ENCODE data around the gene GGA2.

GGA2 gene, protein sequence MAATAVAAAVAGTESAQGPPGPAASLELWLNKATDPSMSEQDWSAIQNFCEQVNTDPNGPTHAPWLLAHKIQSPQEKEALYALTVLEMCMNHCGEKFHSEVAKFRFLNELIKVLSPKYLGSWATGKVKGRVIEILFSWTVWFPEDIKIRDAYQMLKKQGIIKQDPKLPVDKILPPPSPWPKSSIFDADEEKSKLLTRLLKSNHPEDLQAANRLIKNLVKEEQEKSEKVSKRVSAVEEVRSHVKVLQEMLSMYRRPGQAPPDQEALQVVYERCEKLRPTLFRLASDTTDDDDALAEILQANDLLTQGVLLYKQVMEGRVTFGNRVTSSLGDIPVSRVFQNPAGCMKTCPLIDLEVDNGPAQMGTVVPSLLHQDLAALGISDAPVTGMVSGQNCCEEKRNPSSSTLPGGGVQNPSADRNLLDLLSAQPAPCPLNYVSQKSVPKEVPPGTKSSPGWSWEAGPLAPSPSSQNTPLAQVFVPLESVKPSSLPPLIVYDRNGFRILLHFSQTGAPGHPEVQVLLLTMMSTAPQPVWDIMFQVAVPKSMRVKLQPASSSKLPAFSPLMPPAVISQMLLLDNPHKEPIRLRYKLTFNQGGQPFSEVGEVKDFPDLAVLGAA

GRCh38 chr16:23510164-23510914 is at the start of gene GGA2:
TSS of gene GGA2 (minus strand) at chr16:23510494. CDS start at chr16:23510411, 83 bp downstream.
- peak; percentile 80 for TF ChIP-seq POLR2A (IDR thresholded peaks at IDR 0.05; ENCODE audit: extremely low read depth, insufficient read length)
- TF ChIP-seq MAX (IDR thresholded peaks at IDR 0.05; ENCODE audit: low read depth, low read length) = peak; percentile 88
- TF ChIP-seq, protein P1, sequence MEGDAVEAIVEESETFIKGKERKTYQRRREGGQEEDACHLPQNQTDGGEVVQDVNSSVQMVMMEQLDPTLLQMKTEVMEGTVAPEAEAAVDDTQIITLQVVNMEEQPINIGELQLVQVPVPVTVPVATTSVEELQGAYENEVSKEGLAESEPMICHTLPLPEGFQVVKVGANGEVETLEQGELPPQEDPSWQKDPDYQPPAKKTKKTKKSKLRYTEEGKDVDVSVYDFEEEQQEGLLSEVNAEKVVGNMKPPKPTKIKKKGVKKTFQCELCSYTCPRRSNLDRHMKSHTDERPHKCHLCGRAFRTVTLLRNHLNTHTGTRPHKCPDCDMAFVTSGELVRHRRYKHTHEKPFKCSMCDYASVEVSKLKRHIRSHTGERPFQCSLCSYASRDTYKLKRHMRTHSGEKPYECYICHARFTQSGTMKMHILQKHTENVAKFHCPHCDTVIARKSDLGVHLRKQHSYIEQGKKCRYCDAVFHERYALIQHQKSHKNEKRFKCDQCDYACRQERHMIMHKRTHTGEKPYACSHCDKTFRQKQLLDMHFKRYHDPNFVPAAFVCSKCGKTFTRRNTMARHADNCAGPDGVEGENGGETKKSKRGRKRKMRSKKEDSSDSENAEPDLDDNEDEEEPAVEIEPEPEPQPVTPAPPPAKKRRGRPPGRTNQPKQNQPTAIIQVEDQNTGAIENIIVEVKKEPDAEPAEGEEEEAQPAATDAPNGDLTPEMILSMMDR (IDR thresholded peaks at IDR 0.05; ENCODE audit: low read depth, low read length) = no peak
- peak; percentile 51 for TF ChIP-seq MYC (IDR thresholded peaks at IDR 0.05; ENCODE audit: low read depth, low read length)
- H3K4me3 ChIP-seq (ENCODE audit: low read depth, low read length) = peak within 1 kb of the TSS; percentile 95
- peak; percentile 84 for DNase-seq (ENCODE audit: low read depth)

DNA sequence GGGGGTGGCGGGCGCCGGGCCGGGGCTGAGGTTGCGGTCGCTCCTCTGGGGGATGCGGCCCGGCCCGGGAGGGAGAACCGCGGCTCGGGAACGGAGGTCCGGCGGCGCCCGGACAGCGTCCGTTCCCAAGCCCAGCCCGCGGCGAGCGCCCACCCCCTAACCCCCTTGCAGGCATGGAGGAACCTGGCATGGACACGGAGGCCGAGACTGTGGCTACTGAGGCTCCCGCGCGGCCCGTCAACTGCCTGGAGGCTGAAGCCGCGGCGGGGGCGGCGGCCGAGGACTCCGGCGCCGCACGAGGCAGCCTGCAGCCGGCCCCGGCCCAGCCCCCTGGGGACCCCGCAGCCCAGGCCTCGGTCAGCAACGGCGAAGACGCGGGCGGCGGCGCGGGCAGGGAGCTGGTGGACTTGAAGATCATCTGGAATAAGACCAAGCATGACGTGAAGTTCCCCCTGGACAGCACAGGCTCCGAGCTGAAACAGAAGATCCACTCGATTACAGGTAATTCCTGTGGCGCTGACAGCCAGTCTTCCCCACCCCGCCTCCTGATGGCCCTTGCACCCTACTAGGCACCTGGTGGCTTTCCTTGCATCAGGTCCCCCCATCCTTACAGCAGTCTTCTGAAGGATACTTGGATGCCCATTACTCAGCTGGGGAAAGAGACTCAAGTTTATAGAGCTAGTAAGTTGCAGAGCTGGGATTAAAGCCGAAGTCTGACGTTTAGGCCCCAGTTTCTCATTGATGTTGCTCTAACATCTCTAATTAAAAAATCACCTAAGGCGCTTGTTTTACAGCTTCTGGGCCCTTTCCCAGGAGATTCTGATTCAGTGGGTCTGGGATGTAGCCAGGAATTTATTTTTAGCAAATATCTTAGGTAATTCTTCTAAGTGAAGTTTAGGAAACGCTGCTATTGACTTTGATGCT is 47.7 kb upstream of the GGA2 start:
- peak overlapping the region; percentile 97 for H3K4me3 ChIP-seq (ENCODE audit: low read depth, low read length)
- TF ChIP-seq POLR2A (IDR thresholded peaks at IDR 0.05; ENCODE audit: extremely low read depth, insufficient read length) = no peak
- TF ChIP-seq, protein P1 (IDR thresholded peaks at IDR 0.05; ENCODE audit: low read depth, low read length) = no peak
- no peak for TF ChIP-seq MAX (IDR thresholded peaks at IDR 0.05; ENCODE audit: low read depth, low read length)
- TF ChIP-seq MYC (IDR thresholded peaks at IDR 0.05; ENCODE audit: low read depth, low read length) = no peak
- DNase-seq (ENCODE audit: low read depth) = no peak

DNA sequence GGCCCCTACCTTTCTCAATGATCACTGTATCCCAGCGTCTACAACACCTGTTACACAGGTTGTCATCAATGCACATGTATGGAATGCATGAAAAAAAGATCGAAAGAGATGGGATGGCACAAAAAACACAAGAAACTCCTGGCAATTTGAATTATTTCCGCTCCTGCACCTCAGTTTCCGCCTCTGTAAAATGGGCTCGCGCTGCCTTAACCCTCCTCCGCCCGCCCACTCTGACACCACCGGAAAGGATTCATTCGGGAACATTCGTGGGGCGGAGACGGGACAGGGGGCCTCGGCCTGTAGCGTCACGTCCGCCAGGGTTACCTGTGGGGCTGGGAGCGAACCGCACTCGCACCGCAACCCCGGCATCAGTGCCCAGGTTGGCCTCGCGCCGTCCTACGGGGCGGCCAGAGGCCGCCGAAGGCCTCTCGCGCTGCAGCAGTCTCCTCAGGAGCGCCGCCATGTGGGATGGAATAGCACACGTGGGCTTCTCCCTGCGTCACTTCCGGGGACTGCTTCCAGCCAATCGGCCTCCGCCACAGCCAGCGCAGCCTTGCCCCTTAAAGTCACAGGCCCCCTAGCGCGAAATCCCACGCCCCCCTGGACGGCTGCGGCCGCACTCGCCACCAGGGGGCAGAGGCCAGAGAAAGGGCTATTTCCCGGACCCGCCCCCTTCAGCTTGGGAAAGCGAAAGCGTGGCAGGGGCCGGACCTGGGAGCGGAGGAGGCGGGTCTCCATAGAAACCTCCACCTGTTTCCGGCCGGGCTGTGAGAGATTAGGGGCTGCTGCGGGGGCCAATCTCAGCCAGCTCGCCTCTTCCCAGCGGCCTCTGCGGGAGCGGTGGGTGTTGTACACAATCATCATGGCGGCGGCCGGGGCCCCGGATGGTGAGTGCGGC is 46.8 kb upstream of the GGA2 start, which contains the start of the genes EARS2 and UBFD1:
Gene EARS2 (minus strand): TSS at position 470 of the 898 bp plus-strand sequence. CDS start 7 bp downstream, at position 463.
Gene UBFD1 (plus strand): TSS at position 847 of the 898 bp plus-strand sequence. CDS start 16 bp downstream, at position 863.
- H3K4me3 ChIP-seq (ENCODE audit: low read depth, low read length) = peak within 1 kb of the TSS; percentile 97
- TF ChIP-seq MAX (IDR thresholded peaks at IDR 0.05; ENCODE audit: low read depth, low read length) (peak; percentile 99), MYC (IDR thresholded peaks at IDR 0.05; ENCODE audit: low read depth, low read length) (peak; percentile 99), POLR2A (IDR thresholded peaks at IDR 0.05; ENCODE audit: extremely low read depth, insufficient read length) (peak; percentile 51)
- TF ChIP-seq, protein P1 (IDR thresholded peaks at IDR 0.05; ENCODE audit: low read depth, low read length) = peak; percentile 63
- peak; percentile 98 for DNase-seq (ENCODE audit: low read depth)

DNA sequence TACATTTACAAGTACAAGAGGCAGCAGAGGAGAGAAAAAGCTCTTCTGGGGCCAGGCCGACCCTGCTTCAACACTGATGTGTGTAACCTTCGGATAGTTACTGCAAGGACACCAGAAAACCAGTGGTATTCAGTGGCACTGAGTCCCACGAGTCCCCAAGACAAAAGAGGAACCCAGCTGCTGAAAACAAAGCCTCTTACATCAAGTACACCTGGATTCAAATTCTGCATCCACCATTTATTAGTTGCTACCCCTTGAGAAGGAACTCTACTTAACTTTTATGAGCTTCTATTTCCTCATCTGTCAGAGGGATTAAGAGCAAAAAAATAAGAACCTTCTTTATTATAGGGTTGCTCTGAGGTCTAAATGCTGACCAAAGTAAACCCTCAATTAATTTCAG is 44.2 kb upstream of the GGA2 start:
- DNase-seq (ENCODE audit: low read depth) = peak; percentile 25
- no peak overlapping the region for H3K4me3 ChIP-seq (ENCODE audit: low read depth, low read length)
- no peak for TF ChIP-seq MYC (IDR thresholded peaks at IDR 0.05; ENCODE audit: low read depth, low read length)
- no peak for TF ChIP-seq POLR2A (IDR thresholded peaks at IDR 0.05; ENCODE audit: extremely low read depth, insufficient read length)
- TF ChIP-seq, protein P1 (IDR thresholded peaks at IDR 0.05; ENCODE audit: low read depth, low read length) = no peak
- no peak for TF ChIP-seq MAX (IDR thresholded peaks at IDR 0.05; ENCODE audit: low read depth, low read length)

Measured in NB4 (cell line).